AG09309 (cell line): ENCODE data around the gene DMRTA2.
A peak's percentile ranks its signal among the peaks of the same experiment; 100 is the strongest.

Experiments used
- DNase-seq: peaks from one replicate; pipeline ENCODE4 v3.0.0-alpha.2; 2010; ENCODE audit warnings: low read depth
- H3K4me3 ChIP-seq: 2 replicates; pipeline ENCODE4 v1.5.1; 2011; ENCODE audit warnings: mild to moderate bottlenecking, low read depth, low read length, moderate library complexity; ENCODE audit not compliant: control insufficient read depth
- CTCF ChIP-seq: IDR thresholded peaks from 2 replicates; pipeline ENCODE4 v1.5.1; 2011; ENCODE audit warnings: mild to moderate bottlenecking, low read depth, low read length, inconsistent platforms; ENCODE audit not compliant: insufficient read depth, control insufficient read depth; ENCODE audit errors: missing control alignments

The DMRTA2 gene

DNA sequence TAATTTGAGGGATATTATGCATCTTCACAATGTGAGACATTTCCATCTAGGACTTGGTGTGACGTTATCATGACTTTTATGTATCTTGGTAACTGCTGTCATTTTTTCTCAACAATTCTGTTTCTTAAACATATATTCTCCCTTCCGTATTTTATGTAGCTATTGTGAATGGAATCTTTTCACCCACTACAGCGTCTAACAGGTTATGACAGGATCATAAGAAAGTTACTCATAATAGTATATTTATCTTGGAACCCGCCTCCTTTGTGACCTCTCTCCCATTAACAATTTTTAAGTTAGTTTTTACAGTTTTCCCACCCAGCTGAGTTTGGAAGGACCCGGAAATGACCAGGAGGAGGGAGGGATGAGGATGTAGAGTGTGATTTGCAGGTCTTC lies 6.8 kb upstream of the DMRTA2 start:
- H3K4me3 ChIP-seq: no peak overlapping the region
- TF ChIP-seq CTCF: no peak
- DNase-seq: no peak

GRCh38 chr1:50427818-50428779 lies 4.9 kb upstream of the DMRTA2 start:
- no peak for TF ChIP-seq CTCF
- no peak for DNase-seq
- no peak overlapping the region for H3K4me3 ChIP-seq

DNA sequence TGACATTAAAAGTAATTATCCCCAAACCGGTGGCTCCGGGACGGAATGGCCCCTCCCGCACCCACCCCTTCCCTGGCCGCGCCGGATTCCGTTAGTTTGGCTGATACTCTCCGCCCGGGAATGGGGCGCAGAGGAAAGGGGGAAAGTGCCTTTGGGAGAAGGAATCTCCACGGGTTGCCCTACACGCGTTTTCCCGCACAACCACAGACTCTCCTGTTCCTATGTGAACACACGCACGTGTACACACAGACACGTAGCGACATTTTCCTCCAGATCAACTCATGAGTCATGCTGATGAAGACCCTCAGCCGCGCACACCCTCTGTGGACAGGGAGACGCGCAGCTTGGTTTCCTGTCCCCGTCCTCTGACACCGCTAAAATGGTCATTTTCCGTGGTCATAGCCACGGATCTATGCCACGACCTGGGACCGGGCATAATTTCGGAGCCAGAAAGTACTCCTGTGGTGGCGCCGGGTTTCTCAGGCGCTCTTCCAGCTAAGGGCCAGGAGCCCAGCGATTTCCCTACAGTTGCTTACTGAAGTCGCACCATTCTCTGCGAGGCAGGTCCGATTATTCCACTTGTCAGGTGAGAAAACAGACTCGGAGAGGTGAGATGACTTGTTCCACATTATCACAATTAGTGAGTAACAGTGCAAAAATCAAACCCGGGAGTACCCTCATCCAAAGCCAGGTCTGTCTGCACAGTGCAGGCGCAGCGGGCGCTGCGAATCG lies 4.0 kb upstream of the DMRTA2 start:
- H3K4me3 ChIP-seq: no peak overlapping the region
- no peak for DNase-seq
- TF ChIP-seq CTCF: no peak

GRCh38 chr1:50426702-50427085 lies 3.5 kb upstream of the DMRTA2 start:
- no peak for DNase-seq
- no peak for TF ChIP-seq CTCF
- no peak overlapping the region for H3K4me3 ChIP-seq

GRCh38 chr1:50426108-50426700 lies 3.0 kb upstream of the DMRTA2 start:
- DNase-seq: no peak
- no peak for TF ChIP-seq CTCF
- no peak overlapping the region for H3K4me3 ChIP-seq

DNA sequence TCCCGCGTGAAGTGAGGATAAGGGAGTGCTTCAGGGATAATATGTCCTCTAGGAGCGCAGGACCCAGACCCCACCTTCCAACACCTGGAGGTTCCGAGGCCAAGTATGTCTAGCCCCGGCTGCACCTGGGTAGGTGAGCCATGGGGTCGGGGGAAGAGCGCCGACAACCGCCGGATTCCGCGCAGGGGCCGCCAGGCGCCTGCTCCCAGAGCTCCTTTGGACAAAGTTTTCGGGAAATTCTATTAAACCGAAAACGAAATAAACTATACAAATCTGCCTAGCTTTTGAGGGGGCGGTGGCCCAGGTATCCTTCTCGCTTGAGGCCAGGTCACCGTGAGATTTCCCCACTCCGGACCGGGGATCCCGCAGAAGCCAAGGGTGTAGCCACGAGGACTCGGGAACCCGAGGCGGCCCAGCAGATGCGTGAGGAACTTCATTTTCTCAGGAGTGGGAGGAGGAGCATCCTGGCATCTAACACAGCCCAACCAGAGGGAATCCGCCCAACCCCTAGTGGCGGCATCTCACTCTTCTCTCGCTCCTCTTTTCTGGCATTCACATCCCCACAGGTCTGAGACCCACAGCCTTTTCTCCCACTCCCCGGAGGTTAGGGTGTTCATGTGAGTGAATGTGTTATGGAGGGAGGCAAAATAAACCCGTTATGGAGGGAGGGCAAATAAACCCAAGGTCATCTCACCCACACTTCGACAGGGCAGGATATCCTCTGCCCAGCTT lies 2.3 kb upstream of the DMRTA2 start:
- DNase-seq: no peak
- H3K4me3 ChIP-seq: no peak overlapping the region
- TF ChIP-seq CTCF: peak; percentile 7
